Measurements from ENCODE around the gene LYST. TPM values are rescaled to one million over a fixed set of nuclear protein-coding genes. Genes with fewer than 3 reads are reported as not detected.

LYST gene
- total and polyA plus RNA-seq, 2 of the 8 experiments (the other 6 are each of a cell fraction or from before 2014, with no cell fraction given), result 0.29 to 0.58 TPM

DNA sequence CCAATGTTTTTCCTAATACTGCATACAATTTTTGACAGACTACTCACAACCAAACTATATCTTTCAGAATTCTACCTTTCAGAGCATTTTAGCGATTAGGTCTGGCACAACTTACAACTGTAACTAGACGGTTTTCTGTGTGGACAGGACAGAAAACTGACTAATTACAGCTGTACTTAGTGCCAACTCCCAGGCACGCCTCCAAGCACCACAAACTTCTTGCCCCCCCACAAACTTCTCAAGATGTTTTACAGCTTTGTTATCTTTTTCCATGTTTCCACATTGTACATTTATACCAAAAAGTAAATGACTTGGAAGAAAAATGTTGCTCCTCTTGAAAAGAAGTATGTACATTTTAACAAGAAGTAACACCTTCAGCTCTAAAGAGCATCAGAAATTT is 13.8 kb downstream of the LYST start:
- FAIRE-seq (no peak), DNase-seq (ENCODE audit: low read depth in 1 of 2, low spot score in 2 of 2) (no peak)
- no peak overlapping the region for H3K14ac ChIP-seq (ENCODE audit: insufficient read length)
- H4K5ac ChIP-seq (ENCODE audit: insufficient read length, low read depth, low read length), result no peak overlapping the region
- no peak overlapping the region for H4K8ac ChIP-seq (ENCODE audit: extremely low read depth, insufficient read depth, low read length)
- H3K56ac ChIP-seq (replicated peaks; ENCODE audit: insufficient read length, low read depth, low read length), result no peak overlapping the region
- no peak overlapping the region for H3K4me2 ChIP-seq (ENCODE audit: insufficient read depth in 1 of 2, low read depth in 2 of 2, low read length in 2 of 2)
- no peak overlapping the region for H2AK5ac ChIP-seq (ENCODE audit: low read depth, low read length)
- H3K4me1 ChIP-seq (replicated peaks in 1 of 4; ENCODE audit: control insufficient read depth in 3 of 4, insufficient read depth in 4 of 4, low read length in 3 of 4), result no peaks in the 10 kb centered on the region
- no peaks in the 10 kb centered on the region for H3K79me1 ChIP-seq (ENCODE audit: low read depth, low read length)
- no peaks in the 10 kb centered on the region for H3K79me2 ChIP-seq (ENCODE audit: control insufficient read depth in 1 of 2, insufficient read depth in 2 of 2, low read length in 2 of 2)
- H3K9me3 ChIP-seq (ENCODE audit: insufficient read depth in 2 of 2, low read depth in 1 of 2, low read length in 1 of 2), result no peaks in the 10 kb centered on the region
- H2AFZ ChIP-seq (ENCODE audit: low read length), result no peak overlapping the region
- H3K23ac ChIP-seq (ENCODE audit: insufficient read length), result no peak overlapping the region
- no peak overlapping the region for H2BK20ac ChIP-seq (ENCODE audit: low read length)
- no peak overlapping the region for H2BK12ac ChIP-seq (ENCODE audit: low read depth, low read length)
- H3K27ac ChIP-seq (ENCODE audit: low read depth, low read length), result no peak overlapping the region
- H2BK120ac ChIP-seq (replicated peaks; ENCODE audit: low read depth, low read length), result no peak overlapping the region
- H4K91ac ChIP-seq (replicated peaks; ENCODE audit: insufficient read length, low read length), result no peak overlapping the region
- H2BK15ac ChIP-seq (ENCODE audit: low read length), result no peak overlapping the region
- H4K20me1 ChIP-seq (replicated peaks in 1 of 2; ENCODE audit: control insufficient read depth in 1 of 2, insufficient read depth in 2 of 2, low read length in 2 of 2), result no peaks in the 10 kb centered on the region
- POLR2A ChIA-PET (ENCODE audit: partially characterized antibody), result interaction anchor here (0.6 to 0.7 kb wide), 2 partner anchors 10 to 143 kb away, joined by 3 read pairs; no protein-coding TSS in a partner anchor
- no peaks in the 10 kb centered on the region for H3K36me3 ChIP-seq (ENCODE audit: control insufficient read depth in 2 of 4, insufficient read depth in 4 of 4, low read length in 3 of 4)
- no peak overlapping the region for H3K9ac ChIP-seq (replicated peaks in 1 of 4; ENCODE audit: extremely low read depth in 1 of 4, low read depth in 3 of 4, low read length in 3 of 4)
- no peak overlapping the region for H3K4me3 ChIP-seq (ENCODE audit: extremely low read depth in 1 of 4, insufficient read depth in 2 of 4, low read depth in 3 of 4, low read length in 4 of 4)
- WGBS, 2 experiments (ENCODE audit: extremely low coverage in 1 of 2, insufficient coverage in 1 of 2, insufficient read length in 1 of 2, insufficient replicate concordance in 2 of 2, low coverage in 1 of 2, low lambda C conversion rate in 2 of 2, missing lambda C conversion rate in 1 of 2), result 79% methylated on average over 3 of the region's 3 CpGs; no CpG with 5 or more reads in 1 of the 2 experiments
- H3K4ac ChIP-seq (replicated peaks; ENCODE audit: insufficient read length, low read depth, low read length), result no peak overlapping the region
- H3K23me2 ChIP-seq (ENCODE audit: low read depth, low read length), result no peaks in the 10 kb centered on the region
- no peak overlapping the region for H2BK5ac ChIP-seq (ENCODE audit: low read depth, low read length)
- CTCF ChIA-PET (ENCODE audit: partially characterized antibody), result interaction anchor here (0.8 to 2.8 kb wide), 4 partner anchors 10 to 256 kb away, joined by 3 to 11 read pairs (median 6); partner anchors contain the start of gene LYST
- no peaks in the 10 kb centered on the region for H3K27me3 ChIP-seq (replicated peaks in 1 of 4; ENCODE audit: control insufficient read depth in 3 of 4, extremely low read depth in 1 of 4, insufficient read depth in 3 of 4, low read length in 3 of 4)
- H3K18ac ChIP-seq (ENCODE audit: extremely low read depth, low read length), result no peak overlapping the region
- TF ChIP-seq, protein P1, sequence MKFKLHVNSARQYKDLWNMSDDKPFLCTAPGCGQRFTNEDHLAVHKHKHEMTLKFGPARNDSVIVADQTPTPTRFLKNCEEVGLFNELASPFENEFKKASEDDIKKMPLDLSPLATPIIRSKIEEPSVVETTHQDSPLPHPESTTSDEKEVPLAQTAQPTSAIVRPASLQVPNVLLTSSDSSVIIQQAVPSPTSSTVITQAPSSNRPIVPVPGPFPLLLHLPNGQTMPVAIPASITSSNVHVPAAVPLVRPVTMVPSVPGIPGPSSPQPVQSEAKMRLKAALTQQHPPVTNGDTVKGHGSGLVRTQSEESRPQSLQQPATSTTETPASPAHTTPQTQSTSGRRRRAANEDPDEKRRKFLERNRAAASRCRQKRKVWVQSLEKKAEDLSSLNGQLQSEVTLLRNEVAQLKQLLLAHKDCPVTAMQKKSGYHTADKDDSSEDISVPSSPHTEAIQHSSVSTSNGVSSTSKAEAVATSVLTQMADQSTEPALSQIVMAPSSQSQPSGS (IDR thresholded peaks at IDR 0.05; ENCODE audit: low read length), result no peak
- no peak for TF ChIP-seq EP300 (IDR thresholded peaks at IDR 0.05; ENCODE audit: borderline replicate concordance in 1 of 2, low read depth in 2 of 2, low read length in 2 of 2)
- no peak for TF ChIP-seq TCF12 (IDR thresholded peaks at IDR 0.05; ENCODE audit: low read depth, low read length)
- TF ChIP-seq RAD21 (IDR thresholded peaks at IDR 0.05 in 1 of 2, conservative IDR thresholded peaks at IDR 0.05 in 1 of 2; ENCODE audit: low read depth in 2 of 2, low read length in 2 of 2), result no peak
- no peak for TF ChIP-seq MAFK (IDR thresholded peaks at IDR 0.05; ENCODE audit: low read depth, low read length)
- no peak for TF ChIP-seq ZNF274 (IDR thresholded peaks at IDR 0.05; ENCODE audit: borderline replicate concordance, extremely low read depth, low read length)
- no peak for TF ChIP-seq JUN (IDR thresholded peaks at IDR 0.05; ENCODE audit: low read depth, low read length)
- TF ChIP-seq, protein P2, sequence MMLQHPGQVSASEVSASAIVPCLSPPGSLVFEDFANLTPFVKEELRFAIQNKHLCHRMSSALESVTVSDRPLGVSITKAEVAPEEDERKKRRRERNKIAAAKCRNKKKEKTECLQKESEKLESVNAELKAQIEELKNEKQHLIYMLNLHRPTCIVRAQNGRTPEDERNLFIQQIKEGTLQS (IDR thresholded peaks at IDR 0.05; ENCODE audit: insufficient read depth, low read depth, low read length), result no peak
- no peak for TF ChIP-seq TAF7 (optimal IDR thresholded peaks at IDR 0.05; ENCODE audit: borderline replicate concordance, low read depth, low read length)
- no peak for TF ChIP-seq KDM1A (IDR thresholded peaks at IDR 0.05; ENCODE audit: borderline replicate concordance, low read length)
- TF ChIP-seq BRCA1 (IDR thresholded peaks at IDR 0.05; ENCODE audit: low read depth, low read length), result no peak

Measured in H1 (cell line).